ENCODE results near the gene ZCCHC12. TPM values are rescaled to one million over a fixed set of nuclear protein-coding genes. Genes with fewer than 3 reads are reported as not detected.

Gene ZCCHC12
- not detected in 2 replicates for total RNA-seq

GRCh38 chrX:118823263-118824172, at the start of gene ZCCHC12:
Gene ZCCHC12, plus strand, starts transcription at chrX:118823824. Its CDS starts 1,421 bp downstream, at chrX:118825245.

Other genes with a start within 250 kb of the ZCCHC12 start
- gene IL13RA1, start 96.2 kb upstream of the ZCCHC12 start, total RNA-seq, result 46.7 and 52.0 TPM in 2 replicates
- 0.50 and 1.8 TPM in 2 replicates for gene LONRF3, start 150.8 kb downstream of the ZCCHC12 start, total RNA-seq
- not detected in 2 replicates for gene CT47C1, start 249.2 kb downstream of the ZCCHC12 start, total RNA-seq